SIG-M5 treated with dmso at 0.1 percent for 504 hours (cell line): ENCODE data around the gene SV2C.
"Not testable (repeated sequence)": the region's sequence is repeated elsewhere in the genome, so short reads cannot be mapped to it uniquely, and the experiment has no call there.

Experiments
- DNase-seq: peaks from one replicate; lab custom pipeline; 2025; ENCODE audit not compliant: unreplicated experiment; lab: John Stamatoyannopoulos, UW

Gene SV2C, protein sequence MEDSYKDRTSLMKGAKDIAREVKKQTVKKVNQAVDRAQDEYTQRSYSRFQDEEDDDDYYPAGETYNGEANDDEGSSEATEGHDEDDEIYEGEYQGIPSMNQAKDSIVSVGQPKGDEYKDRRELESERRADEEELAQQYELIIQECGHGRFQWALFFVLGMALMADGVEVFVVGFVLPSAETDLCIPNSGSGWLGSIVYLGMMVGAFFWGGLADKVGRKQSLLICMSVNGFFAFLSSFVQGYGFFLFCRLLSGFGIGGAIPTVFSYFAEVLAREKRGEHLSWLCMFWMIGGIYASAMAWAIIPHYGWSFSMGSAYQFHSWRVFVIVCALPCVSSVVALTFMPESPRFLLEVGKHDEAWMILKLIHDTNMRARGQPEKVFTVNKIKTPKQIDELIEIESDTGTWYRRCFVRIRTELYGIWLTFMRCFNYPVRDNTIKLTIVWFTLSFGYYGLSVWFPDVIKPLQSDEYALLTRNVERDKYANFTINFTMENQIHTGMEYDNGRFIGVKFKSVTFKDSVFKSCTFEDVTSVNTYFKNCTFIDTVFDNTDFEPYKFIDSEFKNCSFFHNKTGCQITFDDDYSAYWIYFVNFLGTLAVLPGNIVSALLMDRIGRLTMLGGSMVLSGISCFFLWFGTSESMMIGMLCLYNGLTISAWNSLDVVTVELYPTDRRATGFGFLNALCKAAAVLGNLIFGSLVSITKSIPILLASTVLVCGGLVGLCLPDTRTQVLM

DNA sequence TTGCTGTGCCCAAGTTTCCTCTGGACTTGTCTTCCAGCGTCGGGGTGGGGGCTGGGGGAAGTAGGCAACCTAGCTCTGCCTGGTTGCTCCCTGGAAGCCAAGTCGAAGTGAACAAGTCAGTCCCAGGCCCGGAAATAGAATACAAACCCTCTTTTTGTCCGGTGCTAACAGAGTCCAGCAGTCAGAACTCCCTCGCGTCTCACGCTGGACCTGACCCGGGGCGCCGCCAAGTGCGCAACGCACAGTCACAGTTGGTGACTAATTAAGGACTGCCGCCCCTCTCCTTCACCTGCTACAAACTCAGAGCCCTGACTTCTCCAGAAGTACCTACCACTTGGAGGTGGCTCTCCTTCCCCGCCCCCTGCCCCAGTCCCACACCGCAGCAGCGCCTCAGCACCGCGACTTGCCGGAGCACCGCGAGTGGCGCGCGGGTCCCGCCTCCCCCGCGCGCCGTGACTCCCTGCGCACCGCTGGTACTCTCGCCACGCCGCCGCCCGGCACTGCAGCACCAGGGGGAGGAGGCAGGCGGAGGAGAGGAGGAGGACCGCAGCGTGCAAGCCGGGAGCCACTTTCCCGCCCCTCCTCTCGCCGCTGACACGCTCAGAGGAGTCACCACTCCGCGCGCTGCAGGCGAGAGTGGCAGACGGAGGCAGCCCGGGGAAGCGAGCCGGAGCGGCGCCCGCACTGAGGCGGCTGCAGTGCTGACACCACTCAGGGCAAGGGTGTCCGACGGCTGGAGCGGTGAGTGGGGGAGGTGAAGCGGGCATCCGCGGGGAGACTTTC lies at the start of gene SV2C:
Gene SV2C (plus strand): TSS at position 612 of the 783 bp plus-strand sequence. CDS start 48,368 bp downstream, outside the sequence.
- DNase-seq, result no peak

DNA sequence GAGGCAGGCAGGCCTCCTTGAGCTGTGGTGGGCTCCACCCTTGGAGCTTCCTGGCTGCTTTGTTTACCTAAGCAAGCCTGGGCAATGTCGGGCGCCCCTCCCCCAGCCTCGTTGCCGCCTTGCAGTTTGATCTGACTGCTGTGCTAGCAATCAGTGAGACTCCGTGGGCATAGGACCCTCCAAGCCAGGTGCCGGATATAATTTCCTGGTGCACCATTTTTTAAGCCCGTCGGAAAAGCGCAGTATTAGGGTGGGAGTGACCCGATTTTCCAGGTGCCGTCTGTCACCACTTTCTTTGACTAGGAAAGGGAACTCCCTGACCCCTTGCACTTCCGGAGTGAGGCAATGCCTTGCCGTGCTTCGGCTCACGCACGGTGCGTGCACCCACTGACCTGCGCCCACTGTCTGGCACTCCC lies 45.4 kb upstream of the SV2C start:
- not testable (repeated sequence) for DNase-seq

DNA sequence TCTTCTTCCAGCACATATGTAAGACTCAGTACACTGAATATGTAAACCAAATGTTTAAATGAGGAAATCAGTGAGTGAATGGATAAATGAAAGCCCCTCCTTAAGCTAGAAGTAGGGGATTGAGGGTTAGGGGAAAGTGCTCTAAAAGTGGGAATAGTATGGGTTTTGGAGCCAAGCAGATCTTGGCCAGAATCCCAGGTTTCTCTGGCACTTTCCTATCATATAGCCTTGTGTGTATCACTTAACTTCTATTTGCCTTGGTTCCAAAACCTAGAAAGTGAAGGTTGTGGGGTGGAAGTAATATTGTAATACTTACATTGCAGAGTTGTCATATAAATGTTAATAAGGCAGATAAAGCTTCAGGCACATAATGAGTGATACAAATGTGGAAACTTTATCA lies 45.0 kb upstream of the SV2C start:
- DNase-seq, result no peak

DNA sequence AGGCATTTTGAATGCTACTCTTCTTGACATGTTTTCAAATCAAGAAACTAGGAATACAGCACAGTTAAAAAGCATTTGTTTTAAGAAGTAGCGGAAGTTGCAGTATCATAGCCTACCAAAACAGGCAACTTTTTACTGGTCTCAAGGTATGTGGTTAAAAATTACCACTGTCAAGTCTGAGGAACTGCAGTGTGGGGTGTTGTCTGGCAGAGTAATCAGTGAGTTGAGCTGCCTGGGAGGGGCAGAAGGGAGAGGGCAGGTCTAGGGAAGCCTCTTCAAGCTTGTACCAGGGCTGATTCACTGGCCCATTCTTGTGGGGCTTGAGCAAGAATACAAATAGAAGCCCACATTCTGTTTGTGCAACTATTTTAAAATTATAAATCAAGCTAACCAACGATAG lies 42.4 kb upstream of the SV2C start:
- DNase-seq, result no peak

DNA sequence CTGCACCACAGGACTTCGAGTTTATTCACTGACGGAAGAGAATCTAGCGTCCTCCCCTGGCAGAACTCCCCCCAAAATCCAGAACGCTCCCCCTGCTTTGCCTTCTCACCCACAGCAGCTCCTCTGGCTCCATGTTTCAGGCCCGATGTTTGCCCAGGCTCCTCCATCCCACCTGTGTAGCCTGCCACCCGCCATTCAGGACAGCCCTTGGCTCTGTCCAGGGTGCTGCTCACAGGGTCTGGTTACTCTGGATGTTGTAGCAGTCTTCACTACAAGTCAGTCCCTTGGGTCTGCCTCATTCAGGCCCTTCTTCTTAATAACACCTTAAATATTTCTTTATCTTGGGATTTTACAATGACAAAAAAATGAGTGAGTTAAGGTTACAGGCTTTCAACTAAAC lies 41.3 kb upstream of the SV2C start:
- no peak for DNase-seq

DNA sequence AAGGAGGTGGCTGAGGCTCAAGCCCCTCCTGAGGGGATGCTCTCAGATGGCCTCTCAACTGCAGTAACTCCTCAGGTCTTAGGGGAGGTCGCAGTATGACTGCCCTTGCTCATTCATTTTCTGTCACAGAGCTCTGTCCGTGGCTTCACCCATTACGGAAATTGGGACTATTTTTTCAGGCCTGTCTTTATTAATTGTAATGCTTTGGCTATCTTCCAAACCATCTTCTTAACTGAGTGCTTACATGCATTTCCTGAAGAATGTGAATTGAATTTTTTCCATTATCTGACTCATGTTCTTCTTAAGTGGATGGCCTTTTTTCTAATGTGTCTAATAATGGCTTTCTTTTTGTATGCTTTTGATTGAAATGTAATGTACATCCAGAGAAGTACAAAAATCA lies 36.4 kb upstream of the SV2C start:
- no peak for DNase-seq

DNA sequence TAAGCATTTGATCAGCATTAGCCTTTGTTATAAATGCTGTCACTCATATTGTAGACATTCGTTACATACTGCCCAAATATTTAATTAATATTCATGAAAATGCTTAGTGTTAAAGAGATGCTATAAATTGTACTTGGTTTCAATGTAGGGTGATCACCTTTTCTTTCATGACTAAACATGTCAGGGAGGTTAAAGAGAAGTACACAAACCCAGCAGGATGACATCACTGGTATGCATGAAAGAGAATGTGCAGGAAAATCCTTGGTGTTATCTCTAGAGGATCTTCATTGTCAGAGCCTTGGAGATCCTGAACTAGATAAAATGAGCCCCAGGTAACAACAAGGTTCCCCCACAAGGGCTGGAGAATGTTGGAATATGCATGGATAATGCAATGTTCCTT lies 33.0 kb upstream of the SV2C start:
- DNase-seq, result no peak

DNA sequence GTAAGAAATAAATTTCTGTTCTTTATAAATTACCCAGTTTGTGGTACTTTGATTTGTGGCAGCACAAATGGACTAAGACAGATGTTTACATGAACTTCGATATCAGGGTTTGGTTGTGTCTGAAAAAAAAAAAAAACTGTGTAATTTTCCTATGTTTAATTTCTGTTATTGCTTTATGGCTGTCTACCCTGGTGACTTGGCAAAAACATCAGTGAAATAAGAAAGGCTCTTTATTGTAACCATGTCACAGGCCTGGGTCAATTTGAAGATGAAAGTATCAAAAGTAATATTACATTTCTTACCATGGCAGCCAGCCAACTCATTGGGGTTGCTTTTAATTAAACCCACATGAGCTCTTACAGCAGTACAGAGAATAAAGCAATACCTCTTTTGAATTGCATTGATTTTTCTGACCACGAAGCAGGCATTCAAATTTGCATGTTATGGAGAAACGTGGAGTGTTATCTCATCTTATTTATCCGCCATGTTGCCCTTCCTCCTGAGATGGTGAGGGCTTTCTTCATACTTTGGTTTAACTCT lies 20.6 kb upstream of the SV2C start:
- no peak for DNase-seq

DNA sequence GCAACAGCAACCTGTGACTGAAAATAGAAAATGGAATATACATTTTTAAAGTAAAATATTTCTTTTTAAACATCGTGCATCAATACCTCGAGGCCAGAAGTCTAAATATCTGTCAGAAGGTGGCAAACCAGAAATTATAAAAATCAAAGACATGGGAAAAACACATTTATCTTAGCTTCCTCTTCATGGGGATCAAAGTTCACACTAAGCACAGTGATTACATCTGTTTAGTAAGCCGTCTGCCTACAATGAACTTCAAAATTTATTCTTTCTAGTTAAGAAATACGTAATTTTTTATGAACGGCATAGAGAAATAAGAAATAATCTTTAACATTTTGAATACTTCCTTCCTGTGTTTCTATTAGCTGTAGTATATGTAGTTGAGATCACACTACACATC lies 17.9 kb upstream of the SV2C start:
- no peak for DNase-seq

DNA sequence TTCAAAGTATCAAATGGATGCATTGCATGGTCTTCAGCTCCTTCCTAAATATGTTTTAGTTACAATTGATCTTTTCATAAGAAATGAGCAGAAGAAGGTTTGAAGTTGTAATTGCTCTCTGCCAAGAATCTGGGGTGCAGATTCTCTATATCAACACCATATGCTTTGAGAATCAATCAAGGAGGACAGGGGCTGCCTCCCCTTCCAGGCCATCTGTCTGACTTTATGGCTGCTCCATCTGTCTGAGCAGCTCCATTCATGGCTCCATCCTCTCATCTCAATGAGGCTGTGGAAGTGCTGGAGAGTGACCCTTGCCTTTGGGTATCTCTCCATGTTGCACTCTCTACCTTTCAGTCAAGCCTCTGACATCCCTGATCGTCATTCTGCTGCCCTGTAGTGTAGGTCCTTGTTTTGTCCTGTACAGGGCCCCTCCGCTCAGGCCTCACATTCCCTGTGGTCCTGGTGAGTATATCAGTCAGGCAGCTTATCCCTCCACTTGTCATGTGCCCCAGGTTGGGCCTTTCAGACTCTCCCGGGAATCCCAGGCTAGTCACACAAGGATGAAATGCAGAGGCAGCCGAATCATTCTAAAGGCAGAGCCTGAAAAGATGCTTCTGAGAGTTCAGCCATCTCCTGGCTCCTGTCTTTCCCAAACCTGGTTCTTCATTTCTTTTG lies 14.0 kb upstream of the SV2C start:
- DNase-seq, result no peak

DNA sequence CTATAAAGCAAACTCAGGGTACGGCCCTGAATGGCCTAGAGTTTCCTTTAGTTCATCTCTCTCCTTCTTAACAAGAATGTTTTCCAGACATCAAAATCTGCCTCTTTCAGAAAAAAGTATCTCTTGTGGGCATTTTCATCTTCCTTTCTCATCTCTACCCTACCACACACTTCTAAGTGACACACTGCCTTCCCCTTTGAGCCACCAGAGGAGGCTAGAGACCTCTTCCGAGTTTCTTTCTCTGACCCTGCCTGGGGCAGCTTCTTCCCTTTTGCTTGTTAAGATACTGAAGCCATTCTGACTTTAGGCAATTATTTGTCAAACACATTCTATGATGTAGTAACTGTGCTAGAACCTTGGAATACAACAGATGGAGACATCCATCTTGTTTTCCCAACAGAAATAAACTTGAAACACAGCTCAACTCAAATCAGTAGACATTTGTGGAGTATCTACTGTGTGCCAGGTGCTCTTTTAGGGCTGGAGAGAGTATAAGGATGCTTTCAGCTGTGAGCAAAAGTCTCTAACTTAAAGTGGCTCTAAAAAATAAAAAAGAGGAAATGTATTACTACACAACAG lies 8.6 kb upstream of the SV2C start:
- peak; percentile 47 for DNase-seq

DNA sequence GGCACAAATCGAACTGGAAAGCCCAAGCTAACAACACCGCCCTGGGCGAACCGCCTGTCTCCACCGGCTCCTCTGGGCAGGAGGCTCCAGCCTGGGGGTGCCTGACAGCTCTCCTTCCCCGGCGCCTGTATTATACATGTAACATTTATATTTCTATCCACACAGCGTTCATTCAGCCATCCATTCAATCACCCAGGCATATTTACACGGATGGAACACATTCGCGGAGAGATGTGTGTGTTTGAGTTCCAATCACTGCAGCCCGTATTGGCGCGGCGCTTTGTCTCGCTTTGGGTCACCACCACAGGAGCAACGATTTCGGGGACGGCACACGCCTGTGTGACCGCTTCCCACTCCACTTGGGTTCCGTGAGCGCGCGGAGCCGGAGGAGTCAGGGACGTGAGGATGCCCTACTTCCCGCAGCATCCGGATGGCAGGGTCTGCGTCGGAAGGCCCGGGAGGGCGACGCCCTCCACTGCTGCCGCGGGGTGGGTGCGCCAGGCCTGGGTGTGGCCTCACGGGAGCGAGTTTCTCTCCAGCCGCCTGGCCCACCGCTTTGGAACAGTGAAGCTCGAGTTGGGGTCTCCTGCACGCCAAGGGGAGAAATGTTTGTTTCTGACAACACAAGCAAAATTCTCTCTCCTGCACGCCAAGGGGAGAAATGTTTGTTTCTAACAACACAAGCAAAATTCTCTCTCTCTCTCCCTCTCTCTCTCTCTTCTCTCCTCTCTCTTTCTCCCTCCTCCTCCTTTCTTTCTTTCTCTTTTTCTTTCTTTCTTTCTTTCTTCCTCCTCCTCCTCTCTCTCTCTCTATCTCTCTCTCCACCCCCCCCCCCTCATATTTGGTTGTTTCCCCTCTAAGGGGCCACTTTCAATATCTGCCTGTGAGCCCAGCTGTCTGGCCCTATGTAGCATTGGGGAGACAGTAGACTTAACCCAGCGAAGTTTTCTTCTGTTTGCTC lies 1.1 kb upstream of the SV2C start:
- no peak for DNase-seq

DNA sequence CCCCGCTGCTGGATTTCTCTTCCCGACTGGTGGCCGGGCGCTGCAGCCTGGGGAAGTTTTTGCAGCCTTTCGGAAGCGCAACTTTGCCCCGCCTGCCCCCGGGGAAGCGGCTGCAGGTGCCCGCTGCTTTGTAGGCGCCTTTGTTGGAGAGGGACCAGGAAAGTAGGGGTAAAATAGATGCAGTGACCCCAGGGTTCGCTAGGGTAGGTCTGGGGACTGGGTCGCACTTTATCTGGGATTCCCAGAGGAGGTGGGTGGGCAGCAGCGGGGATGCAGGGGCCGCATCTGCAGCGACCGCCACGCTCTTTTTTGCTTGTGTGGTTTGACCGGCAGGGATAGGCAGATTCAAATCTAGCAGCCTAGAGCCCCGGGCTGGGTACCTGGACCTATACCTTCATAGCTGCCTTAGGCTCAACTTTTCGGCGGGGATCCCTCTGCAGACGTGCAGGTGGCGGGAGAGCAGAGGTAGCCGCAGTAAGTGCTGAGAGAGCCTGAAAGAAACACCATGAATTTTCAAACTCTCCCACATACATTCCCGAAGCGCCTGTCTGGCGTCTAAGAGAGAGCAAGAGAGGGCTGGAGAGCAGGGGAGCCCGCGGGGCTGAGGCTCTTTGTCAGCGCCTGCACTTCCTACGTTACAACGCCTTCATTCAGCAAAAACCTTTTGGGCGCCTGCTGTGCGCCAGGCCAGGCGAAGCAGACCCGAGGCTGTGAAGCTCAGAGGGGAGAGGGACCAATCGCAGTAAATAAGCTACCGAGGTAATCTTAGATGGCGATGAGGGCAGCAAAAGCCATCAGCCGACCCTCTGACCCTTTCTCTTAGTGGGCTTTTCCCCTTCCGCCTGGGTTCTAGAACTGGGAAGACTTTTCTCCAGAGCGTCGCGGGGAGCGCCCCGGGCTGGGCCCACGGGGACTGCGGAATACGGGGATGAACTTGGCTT lies 642 bp downstream of the SV2C start:
- DNase-seq, result no peak

DNA sequence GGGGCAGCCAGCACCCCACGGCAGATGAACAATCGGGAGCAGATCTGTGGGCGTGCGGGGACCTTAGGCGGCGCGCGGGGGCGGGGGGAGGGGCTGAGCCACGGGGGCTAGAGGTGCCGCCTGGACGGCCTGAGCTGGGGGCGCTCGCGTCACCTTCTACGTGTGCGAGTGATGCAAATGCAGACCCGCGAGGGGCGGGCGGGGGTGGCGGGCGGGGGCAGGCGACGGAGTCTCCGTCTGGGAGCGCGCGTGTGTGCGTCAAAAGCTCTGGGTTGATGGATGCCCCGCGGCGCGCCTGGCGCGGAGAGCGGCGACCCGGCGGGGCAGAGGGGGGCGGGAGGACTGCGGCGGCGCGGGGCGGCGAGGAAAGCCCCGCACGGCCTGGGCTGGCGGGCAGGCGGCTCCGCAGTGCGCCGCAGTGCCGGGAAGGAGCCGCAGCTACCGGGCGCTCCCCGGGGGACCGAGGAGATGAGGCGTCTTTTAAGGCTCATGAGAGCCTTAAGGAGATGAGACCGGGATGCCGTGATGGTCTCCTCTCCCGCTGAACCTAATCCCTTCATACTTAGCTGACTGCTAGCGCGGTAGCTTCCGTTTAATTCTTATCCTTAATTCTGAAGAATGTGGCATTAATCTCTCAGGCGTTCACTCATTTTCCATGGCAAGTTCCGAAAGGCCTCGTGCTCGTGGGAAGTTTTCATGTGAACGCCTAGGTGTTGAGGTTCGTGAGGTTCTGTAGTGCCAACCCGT lies 1.5 kb downstream of the SV2C start:
- DNase-seq, result no peak

DNA sequence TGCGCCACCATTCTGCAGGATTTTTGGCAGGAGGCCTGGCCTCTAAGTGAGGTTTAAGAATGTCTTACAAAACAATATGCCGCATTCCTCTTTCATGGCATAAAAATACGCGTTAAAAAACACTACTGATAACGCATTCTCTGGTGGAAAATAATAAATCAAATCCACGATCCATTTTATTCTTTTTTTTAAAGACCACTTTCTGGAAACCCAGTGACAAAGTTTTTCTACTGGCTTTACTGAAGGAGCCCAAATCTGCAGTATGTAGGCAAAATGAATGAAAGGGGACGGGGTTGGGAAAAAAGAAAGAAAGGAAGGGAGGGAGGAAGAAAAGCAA lies 2.0 kb downstream of the SV2C start:
- no peak for DNase-seq

DNA sequence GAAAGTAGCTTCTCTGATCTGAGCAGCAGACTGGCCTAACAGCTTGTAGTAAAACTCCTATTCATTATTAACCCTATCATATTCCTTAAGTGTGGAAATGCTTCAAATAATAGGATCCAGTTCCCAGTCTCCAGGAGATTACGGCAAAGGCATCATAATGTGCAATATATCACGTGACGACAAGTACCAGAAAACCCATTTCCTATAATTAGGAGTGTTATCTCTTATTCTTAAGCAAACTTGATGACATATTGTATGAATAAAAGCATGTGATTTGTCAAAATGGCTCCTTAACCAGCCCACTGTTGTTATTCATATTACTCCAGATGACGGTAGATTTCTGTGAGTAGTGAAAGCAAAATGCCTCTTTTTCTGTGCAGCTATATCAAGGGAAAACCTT lies 2.9 kb downstream of the SV2C start:
- no peak for DNase-seq

DNA sequence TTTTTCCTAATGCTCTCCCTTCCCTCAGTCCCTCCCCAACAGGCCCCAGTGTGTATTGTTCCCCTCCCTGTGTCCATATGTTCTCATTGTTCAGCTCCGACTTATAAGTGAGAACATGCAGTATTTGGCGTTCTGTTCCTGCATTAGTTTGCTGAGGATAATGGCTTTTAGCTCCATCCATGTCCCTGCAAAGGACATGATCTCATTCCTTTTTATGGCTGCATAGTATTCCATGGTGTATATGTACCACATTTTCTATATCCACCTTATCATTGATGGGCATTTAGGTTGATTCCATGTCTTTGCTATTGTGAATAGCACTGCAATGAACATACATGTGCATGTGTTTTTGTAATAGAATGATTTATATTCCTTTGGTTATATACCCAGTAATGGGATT lies 6.0 kb downstream of the SV2C start:
- not testable (repeated sequence) for DNase-seq

DNA sequence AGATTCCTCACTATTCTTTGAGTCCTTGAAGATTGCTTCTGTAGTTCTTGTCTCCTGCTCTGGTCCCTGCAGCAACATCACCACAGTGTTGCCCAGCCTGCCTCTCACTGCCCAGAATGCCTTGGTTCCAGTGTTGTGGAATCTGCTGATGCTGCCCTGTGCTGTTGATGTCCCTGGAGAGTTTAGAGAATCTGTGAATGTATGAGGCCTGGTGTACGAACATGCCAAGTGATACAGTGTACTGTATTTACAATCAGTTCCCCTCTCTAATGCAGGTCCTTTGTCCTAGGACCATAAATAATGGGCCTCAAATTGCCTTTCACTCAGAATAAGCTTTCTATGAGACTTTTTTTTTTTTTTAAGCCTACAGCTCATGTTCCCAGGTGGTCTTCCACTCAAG lies 8.2 kb downstream of the SV2C start:
- DNase-seq, result no peak
